Measurements from ENCODE around the gene FAM234B.

The FAM234B gene

GRCh38 chr12:13001775-13002040, 42.5 kb upstream of the FAM234B start:
- H3K79me2 ChIP-seq (ENCODE audit: control insufficient read depth, insufficient read depth, low read length, unreplicated experiment) = peaks cover 40% of the 10 kb centered on the region
- H3K27me3 ChIP-seq (ENCODE audit: insufficient read depth, low read length) = no peaks in the 10 kb centered on the region
- H3K4me1 ChIP-seq (ENCODE audit: control insufficient read depth, insufficient read depth, low read length, unreplicated experiment) = peaks cover 33% of the 10 kb centered on the region
- peak overlapping the region; percentile 53 for H2AFZ ChIP-seq (ENCODE audit: low read length, unreplicated experiment)
- H3K36me3 ChIP-seq (ENCODE audit: insufficient read depth, low read length) = no peaks in the 10 kb centered on the region
- H3K27ac ChIP-seq (ENCODE audit: low read depth, low read length) = no peak overlapping the region; the same call in 1 of the 2 replicates
- peak overlapping the region; percentile 99 for H3K4me3 ChIP-seq (ENCODE audit: low read depth, low read length)

DNA sequence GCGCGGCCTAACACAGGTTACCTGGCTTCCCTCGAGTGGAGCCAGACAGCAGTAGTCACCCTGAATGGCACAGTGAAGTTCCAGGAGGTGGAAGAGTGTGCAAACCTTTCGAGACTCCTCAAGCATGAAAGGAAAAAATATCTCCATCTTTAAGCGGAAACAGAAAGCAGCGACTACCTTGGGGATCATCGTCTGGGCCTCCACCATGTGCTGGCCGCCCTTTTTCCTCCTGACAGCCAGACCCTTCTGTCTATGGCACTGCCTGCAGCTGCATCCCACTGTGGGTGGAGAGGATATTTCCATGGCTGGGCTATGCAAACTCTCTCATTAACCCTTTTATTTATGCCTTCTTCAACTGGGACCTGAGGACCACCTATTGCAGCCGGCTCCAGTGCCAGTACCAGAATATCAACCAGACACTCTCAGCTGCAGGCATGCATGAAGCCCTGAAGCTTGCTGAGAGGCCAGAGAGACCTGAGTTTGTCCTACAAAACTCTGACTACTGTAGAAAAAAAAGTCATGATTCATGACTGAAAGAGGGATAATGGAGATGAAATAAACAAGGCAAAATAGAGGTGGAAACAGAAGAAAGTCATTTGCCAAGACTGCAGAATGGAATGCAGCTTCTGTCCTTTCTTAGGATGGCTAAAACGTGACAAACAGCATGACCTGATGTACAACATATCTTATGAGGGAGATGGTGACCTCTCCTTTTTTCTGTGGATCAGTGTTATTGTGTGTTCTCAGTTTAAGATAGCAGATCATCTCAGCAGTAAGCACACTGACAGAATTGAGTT, 41.7 kb upstream of the FAM234B start:
- Histone ChIP-seq H3K79me2 (ENCODE audit: control insufficient read depth, insufficient read depth, low read length, unreplicated experiment) (peaks cover 33% of the 10 kb centered on the region), H3K27me3 (ENCODE audit: insufficient read depth, low read length) (no peaks in the 10 kb centered on the region), H3K4me3 (ENCODE audit: low read depth, low read length) (peak overlapping the region; percentile 99), H3K4me1 (ENCODE audit: control insufficient read depth, insufficient read depth, low read length, unreplicated experiment) (peaks cover 25% of the 10 kb centered on the region), H3K27ac (ENCODE audit: low read depth, low read length) (no peak overlapping the region), H3K36me3 (ENCODE audit: insufficient read depth, low read length) (no peaks in the 10 kb centered on the region), H2AFZ (ENCODE audit: low read length, unreplicated experiment) (no peak overlapping the region)

DNA sequence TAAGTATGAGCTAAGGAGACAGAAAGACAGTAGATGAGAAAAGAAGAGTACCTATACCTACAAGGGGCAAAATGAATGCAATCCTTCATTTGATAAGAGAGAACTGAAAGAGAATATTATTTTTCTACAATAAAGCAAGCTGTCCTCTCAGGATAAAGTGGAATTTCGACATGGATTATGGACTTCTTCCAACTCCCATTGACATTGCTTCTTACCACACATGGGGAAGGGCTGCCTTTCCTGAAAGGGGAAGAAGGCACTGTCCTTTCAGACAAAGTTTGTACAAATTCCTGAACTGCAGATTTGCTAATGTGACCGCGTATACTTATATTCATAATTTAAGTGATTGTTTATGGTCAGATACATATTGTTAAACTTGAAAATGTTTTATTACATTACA, 39.8 kb upstream of the FAM234B start:
- Histone ChIP-seq H3K36me3 (ENCODE audit: insufficient read depth, low read length) (no peaks in the 10 kb centered on the region), H2AFZ (ENCODE audit: low read length, unreplicated experiment) (no peak overlapping the region), H3K27me3 (ENCODE audit: insufficient read depth, low read length) (no peaks in the 10 kb centered on the region), H3K79me2 (ENCODE audit: control insufficient read depth, insufficient read depth, low read length, unreplicated experiment) (peaks cover 14% of the 10 kb centered on the region), H3K4me3 (ENCODE audit: low read depth, low read length) (no peak overlapping the region), H3K27ac (ENCODE audit: low read depth, low read length) (no peak overlapping the region), H3K4me1 (ENCODE audit: control insufficient read depth, insufficient read depth, low read length, unreplicated experiment) (peaks cover 12% of the 10 kb centered on the region)

GRCh38 chr12:13004986-13005385, 39.2 kb upstream of the FAM234B start:
- no peaks in the 10 kb centered on the region for H3K27me3 ChIP-seq (ENCODE audit: insufficient read depth, low read length)
- H3K79me2 ChIP-seq (ENCODE audit: control insufficient read depth, insufficient read depth, low read length, unreplicated experiment) = peaks cover 8% of the 10 kb centered on the region
- no peak overlapping the region for H3K27ac ChIP-seq (ENCODE audit: low read depth, low read length)
- H3K4me3 ChIP-seq (ENCODE audit: low read depth, low read length) = no peak overlapping the region
- no peaks in the 10 kb centered on the region for H3K36me3 ChIP-seq (ENCODE audit: insufficient read depth, low read length)
- peaks cover 12% of the 10 kb centered on the region for H3K4me1 ChIP-seq (ENCODE audit: control insufficient read depth, insufficient read depth, low read length, unreplicated experiment)
- H2AFZ ChIP-seq (ENCODE audit: low read length, unreplicated experiment) = no peak overlapping the region

DNA sequence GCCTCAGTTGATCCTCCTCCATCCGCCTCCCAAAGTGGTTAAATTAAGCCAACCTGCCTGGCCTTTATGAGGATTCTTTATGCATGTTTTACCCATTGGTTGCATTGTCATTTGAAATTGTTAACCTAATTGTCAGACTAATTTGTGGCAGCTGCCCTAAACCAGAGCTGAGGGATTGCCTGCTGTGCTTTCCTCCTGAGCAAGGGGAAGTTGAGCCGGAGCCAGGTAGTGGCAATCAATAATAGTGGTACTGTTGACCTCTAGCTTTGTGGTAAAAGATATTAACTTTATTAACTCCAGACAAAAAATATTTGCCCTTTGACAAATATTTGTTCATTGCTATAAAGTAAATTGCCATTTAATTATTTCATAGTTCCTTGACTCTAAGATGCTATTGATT, 38.5 kb upstream of the FAM234B start:
- Histone ChIP-seq H3K36me3 (ENCODE audit: insufficient read depth, low read length) (no peaks in the 10 kb centered on the region), H3K4me3 (ENCODE audit: low read depth, low read length) (no peak overlapping the region), H3K79me2 (ENCODE audit: control insufficient read depth, insufficient read depth, low read length, unreplicated experiment) (peaks cover 8% of the 10 kb centered on the region), H3K27me3 (ENCODE audit: insufficient read depth, low read length) (no peaks in the 10 kb centered on the region), H3K27ac (ENCODE audit: low read depth, low read length) (no peak overlapping the region), H3K4me1 (ENCODE audit: control insufficient read depth, insufficient read depth, low read length, unreplicated experiment) (peaks cover 12% of the 10 kb centered on the region), H2AFZ (ENCODE audit: low read length, unreplicated experiment) (no peak overlapping the region)

DNA sequence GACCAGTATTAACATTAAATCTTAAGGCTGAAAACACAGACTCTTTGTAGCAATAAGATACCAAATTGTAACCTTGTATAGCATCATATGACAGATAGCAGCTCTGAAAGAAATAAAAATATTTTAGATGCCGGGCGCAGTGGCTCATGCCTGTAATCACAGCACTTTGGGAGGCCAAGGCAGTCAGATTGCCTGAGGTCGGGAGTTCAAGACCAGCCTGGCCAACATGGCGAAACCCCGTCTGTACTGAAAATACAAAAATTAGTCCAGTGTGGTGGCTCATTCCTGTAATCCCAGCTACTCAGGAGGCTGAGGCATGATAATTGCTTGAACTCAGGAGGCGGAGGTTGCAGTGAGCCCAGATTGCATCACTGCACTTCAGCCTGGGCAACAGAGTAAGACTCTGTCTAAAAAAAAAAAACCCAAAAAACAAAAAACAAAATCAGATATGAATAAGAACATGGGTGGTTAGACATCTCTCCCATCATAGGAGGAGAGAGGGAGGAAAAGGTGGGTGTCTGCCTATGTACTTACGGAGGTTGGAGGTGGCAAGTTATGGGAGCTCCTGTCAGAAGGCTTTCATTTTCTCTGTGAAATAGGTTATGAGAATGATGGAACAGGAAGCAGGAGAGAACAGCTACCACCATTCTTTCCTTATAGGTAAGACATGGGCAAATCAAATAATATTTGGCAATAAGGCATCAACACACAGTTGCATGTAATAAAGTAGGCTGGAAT, 36.5 kb upstream of the FAM234B start:
- no peak overlapping the region for H3K4me3 ChIP-seq (ENCODE audit: low read depth, low read length)
- H3K4me1 ChIP-seq (ENCODE audit: control insufficient read depth, insufficient read depth, low read length, unreplicated experiment) = peaks cover 3% of the 10 kb centered on the region
- H3K79me2 ChIP-seq (ENCODE audit: control insufficient read depth, insufficient read depth, low read length, unreplicated experiment) = no peaks in the 10 kb centered on the region
- no peak overlapping the region for H2AFZ ChIP-seq (ENCODE audit: low read length, unreplicated experiment)
- no peak overlapping the region for H3K27ac ChIP-seq (ENCODE audit: low read depth, low read length)
- H3K27me3 ChIP-seq (ENCODE audit: insufficient read depth, low read length) = no peaks in the 10 kb centered on the region
- H3K36me3 ChIP-seq (ENCODE audit: insufficient read depth, low read length) = no peaks in the 10 kb centered on the region

DNA sequence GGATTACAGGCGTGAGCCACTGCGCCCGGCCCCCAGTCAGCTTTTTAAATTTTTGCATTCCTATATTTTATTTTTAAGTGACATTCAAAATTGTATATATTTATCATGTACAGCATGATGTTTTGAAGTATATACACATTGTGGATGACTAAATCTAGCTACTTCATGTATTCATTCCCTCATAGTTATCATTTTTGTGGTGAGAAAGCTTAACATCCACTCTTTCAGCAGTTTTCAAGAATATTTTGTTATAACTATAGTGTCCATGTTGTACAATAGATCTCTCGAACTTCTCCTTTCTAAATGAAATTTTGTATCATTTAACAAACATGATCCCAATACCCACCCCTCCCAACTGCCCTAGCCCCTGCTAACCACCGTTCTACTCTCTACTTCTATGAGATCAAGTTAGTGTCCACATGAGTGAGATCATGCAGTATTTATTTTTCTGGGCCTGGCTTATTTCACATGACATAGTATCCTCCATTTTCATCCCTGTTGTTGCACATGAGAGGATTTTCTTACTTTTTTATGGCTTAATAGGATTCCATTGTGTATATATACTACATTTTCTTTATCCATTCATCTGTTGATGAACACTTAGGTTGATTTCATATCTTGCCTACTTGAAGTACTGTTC, 35.3 kb upstream of the FAM234B start:
- Histone ChIP-seq H3K36me3 (ENCODE audit: insufficient read depth, low read length) (no peaks in the 10 kb centered on the region), H3K4me1 (ENCODE audit: control insufficient read depth, insufficient read depth, low read length, unreplicated experiment) (no peaks in the 10 kb centered on the region), H3K4me3 (ENCODE audit: low read depth, low read length) (no peak overlapping the region), H2AFZ (ENCODE audit: low read length, unreplicated experiment) (no peak overlapping the region), H3K27me3 (ENCODE audit: insufficient read depth, low read length) (no peaks in the 10 kb centered on the region), H3K27ac (ENCODE audit: low read depth, low read length) (no peak overlapping the region), H3K79me2 (ENCODE audit: control insufficient read depth, insufficient read depth, low read length, unreplicated experiment) (no peaks in the 10 kb centered on the region)

- Histone ChIP-seq H3K27me3 (ENCODE audit: insufficient read depth, low read length) (no peaks in the 10 kb centered on the region), H2AFZ (ENCODE audit: low read length, unreplicated experiment) (no peak overlapping the region), H3K27ac (ENCODE audit: low read depth, low read length) (no peak overlapping the region), H3K36me3 (ENCODE audit: insufficient read depth, low read length) (no peaks in the 10 kb centered on the region), H3K4me1 (ENCODE audit: control insufficient read depth, insufficient read depth, low read length, unreplicated experiment) (no peaks in the 10 kb centered on the region), H3K79me2 (ENCODE audit: control insufficient read depth, insufficient read depth, low read length, unreplicated experiment) (no peaks in the 10 kb centered on the region), H3K4me3 (ENCODE audit: low read depth, low read length) (no peak overlapping the region)
Measured at GRCh38 chr12:13011098-13011497, 33.1 kb upstream of the FAM234B start.

- Histone ChIP-seq H3K79me2 (ENCODE audit: control insufficient read depth, insufficient read depth, low read length, unreplicated experiment) (no peaks in the 10 kb centered on the region), H3K4me1 (ENCODE audit: control insufficient read depth, insufficient read depth, low read length, unreplicated experiment) (no peaks in the 10 kb centered on the region), H3K27ac (ENCODE audit: low read depth, low read length) (no peak overlapping the region), H3K36me3 (ENCODE audit: insufficient read depth, low read length) (no peaks in the 10 kb centered on the region), H3K27me3 (ENCODE audit: insufficient read depth, low read length) (no peaks in the 10 kb centered on the region), H2AFZ (ENCODE audit: low read length, unreplicated experiment) (no peak overlapping the region), H3K4me3 (ENCODE audit: low read depth, low read length) (no peak overlapping the region)
Measured at GRCh38 chr12:13022851-13023271, 21.3 kb upstream of the FAM234B start.

GRCh38 chr12:13023811-13024530, 20.2 kb upstream of the FAM234B start:
- Histone ChIP-seq H3K4me3 (ENCODE audit: low read depth, low read length) (no peak overlapping the region), H3K27me3 (ENCODE audit: insufficient read depth, low read length) (no peaks in the 10 kb centered on the region), H3K79me2 (ENCODE audit: control insufficient read depth, insufficient read depth, low read length, unreplicated experiment) (no peaks in the 10 kb centered on the region), H3K36me3 (ENCODE audit: insufficient read depth, low read length) (no peaks in the 10 kb centered on the region), H3K4me1 (ENCODE audit: control insufficient read depth, insufficient read depth, low read length, unreplicated experiment) (no peaks in the 10 kb centered on the region), H3K27ac (ENCODE audit: low read depth, low read length) (no peak overlapping the region), H2AFZ (ENCODE audit: low read length, unreplicated experiment) (no peak overlapping the region)
